K562 (cell line): Measurements from ENCODE around the gene MEX3C. TPM values are rescaled to one million over a fixed set of nuclear protein-coding genes. Genes with fewer than 3 reads are reported as not detected.

Experiments
- ATF7 ChIP-seq: fragments of 450-650 bp; IDR thresholded peaks from 2 replicates; pipeline ENCODE4 v1.7.1; 2014; ENCODE audit warnings: mild to moderate bottlenecking, moderate library complexity
- BRF1 ChIP-seq: IDR thresholded peaks from 3 replicates; pipeline ENCODE4 v1.6.1; 2011; ENCODE audit warnings: borderline replicate concordance, mild to moderate bottlenecking; ENCODE audit not compliant: insufficient read length; ENCODE audit errors: extremely low read depth
- CSDE1 ChIP-seq, 2 experiments: fragments of 450-650 bp; IDR thresholded peaks; 2 replicates each; pipeline ENCODE4 v1.6.1; 2016; ENCODE audit warnings: mild to moderate bottlenecking in 1 of 2
- ESRRB ChIP-seq: fragments of 250-450 bp; sonication (Bioruptor Pico); IDR thresholded peaks from 2 replicates; pipeline ENCODE4 v1.5.0; 2020; ENCODE audit warnings: mild to moderate bottlenecking, moderate library complexity, borderline replicate concordance
- LCOR ChIP-seq: sonication (generic); formaldehyde crosslinking; IDR thresholded peaks from 2 replicates; pipeline ENCODE4 v1.8.0; 2022; ENCODE audit warnings: mild to moderate bottlenecking, missing genetic modification reagents
- MCM3 ChIP-seq: fragments of 450-650 bp; IDR thresholded peaks from 2 replicates; pipeline ENCODE4 v1.6.1; 2016
- NONO ChIP-seq, 2 experiments: fragments of 200-400 bp in 1 of 2; fragments of 450-650 bp in 1 of 2; formaldehyde crosslinking in 1 of 2; IDR thresholded peaks; 2 replicates each; pipeline ENCODE4 v1.6.1; 2017; ENCODE audit warnings: low read depth in 2 of 2, mild to moderate bottlenecking in 2 of 2, moderate library complexity in 2 of 2, low read length in 1 of 2
- PHF8 ChIP-seq: fragments of 200-600 bp; sonication (generic); IDR thresholded peaks from 2 replicates; pipeline ENCODE4 v1.6.1; 2012; ENCODE audit warnings: mixed run types, mild to moderate bottlenecking, inconsistent platforms, low read length, moderate library complexity, borderline replicate concordance
- SNAPC5 ChIP-seq: fragments of 250-450 bp; sonication (Bioruptor Pico); IDR thresholded peaks from 2 replicates; pipeline ENCODE4 v1.8.0; 2021; ENCODE audit warnings: moderate library complexity, mild to moderate bottlenecking, inconsistent platforms
- TRIM24 ChIP-seq, 2 experiments: fragments of 450-650 bp; IDR thresholded peaks; 2 replicates each; pipeline ENCODE4 v1.6.1; 2016
- ZC3H8 ChIP-seq: fragments of 450-650 bp; IDR thresholded peaks from 2 replicates; pipeline ENCODE4 v1.6.1; 2017
- ZFX ChIP-seq: sonication (generic); formaldehyde crosslinking; IDR thresholded peaks from 2 replicates; pipeline ENCODE4 v1.8.0; 2022; ENCODE audit warnings: mild to moderate bottlenecking, missing genetic modification reagents, moderate library complexity
- ZNF277 ChIP-seq: fragments of 250-450 bp; sonication (Bioruptor Pico); IDR thresholded peaks from 2 replicates; pipeline ENCODE4 v1.8.0; 2022; ENCODE audit warnings: inconsistent platforms, mild to moderate bottlenecking, moderate library complexity, borderline replicate concordance
- polyA plus RNA-seq, 8 experiments: library from polyadenylated mRNA; depleted of rRNA in 4 of 8; stranded (reverse) in 5 of 8; unstranded in 3 of 8; fragments of >200 nt; fragmentation: Nextera tagmentation in 2 of 8; fragmentation: Illumina TruSeq in 1 of 8; extraction: Ambion mirVana in 2 of 8; extraction: Trizol in 1 of 8; gene quantifications; 2 replicates each; pipeline versions ENCODE4 v1.2.1 to v1.2.3, GENCODE V29; 2011 to 2014; ENCODE audit warnings: inconsistent platforms in 1 of 8, missing spikeins in 1 of 8
- total RNA-seq, 7 experiments: library from RNA; depleted of rRNA in 6 of 7; stranded (reverse); fragments of >200 nt in 6 of 7; fragmentation: Illumina TruSeq in 2 of 7; extraction: Trizol in 2 of 7; gene quantifications; 2 replicates each; pipeline versions ENCODE4 v1.2.1 to v1.2.3, GENCODE V29; 2011 to 2021; ENCODE audit warnings: low replicate concordance in 1 of 7
- TF ChIP-seq, protein P1 (sequence below): fragments of 450-650 bp; formaldehyde crosslinking; IDR thresholded peaks from 2 replicates; pipeline ENCODE4 v1.4.0; 2020; ENCODE audit warnings: mild to moderate bottlenecking, moderate library complexity
- TF ChIP-seq, protein P2 (sequence below): fragments of 250-450 bp; sonication (Bioruptor Pico); IDR thresholded peaks from 2 replicates; pipeline ENCODE4 v1.6.1; 2021; ENCODE audit warnings: mild to moderate bottlenecking
- TF ChIP-seq, protein P3 (sequence below): fragments of 250-450 bp; sonication (Bioruptor Pico); IDR thresholded peaks from 2 replicates; pipeline ENCODE4 v1.4.0; 2020; ENCODE audit warnings: borderline replicate concordance

The MEX3C gene
- total and polyA plus RNA-seq, 9 of the 15 experiments (the other 6 are each of a cell fraction or from before 2014, with no cell fraction given) = 2.4 to 14.2 (median 10.6) TPM

DNA sequence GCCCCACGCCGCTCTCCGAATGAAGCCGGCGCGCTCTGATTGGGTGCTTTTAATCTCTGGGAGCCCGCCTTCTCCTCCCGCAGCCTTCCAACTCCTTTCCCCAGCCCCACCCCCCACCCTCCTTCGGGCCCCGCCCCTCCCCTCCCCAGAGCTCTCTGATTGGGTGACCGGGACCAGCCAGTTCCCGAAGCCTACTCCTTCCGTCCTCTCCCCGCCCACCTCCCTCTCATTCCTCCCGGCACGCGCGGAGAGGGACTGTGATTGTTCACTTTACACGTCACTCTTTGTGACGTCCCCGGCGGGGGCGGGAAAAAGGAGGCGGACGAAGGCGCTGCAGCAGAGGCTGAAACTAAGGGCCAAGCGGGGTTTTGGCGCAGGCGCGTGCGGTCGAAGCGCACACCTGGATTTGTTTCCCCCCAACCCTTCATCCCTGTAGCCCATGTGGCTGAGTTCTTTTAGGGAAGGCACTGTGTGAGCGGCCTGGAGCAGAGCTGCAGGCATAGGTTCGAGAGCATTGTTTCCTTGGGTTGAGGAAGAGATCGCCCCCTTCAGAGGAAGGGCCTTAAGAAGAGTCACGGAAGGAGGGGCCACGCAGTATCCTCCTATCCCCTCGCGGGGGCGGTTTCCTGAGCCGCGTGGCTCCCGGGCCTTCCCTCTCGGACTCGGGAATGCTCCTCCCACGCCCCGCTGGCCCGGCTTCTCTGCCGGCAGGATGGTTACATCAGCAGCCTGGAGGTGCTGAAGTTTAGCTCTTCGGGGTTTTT lies at the start of gene MEX3C (continued):
- no peak for TF ChIP-seq ZNF277 (CRISPR knock-in tag)
- TF ChIP-seq CSDE1 (IDR thresholded peaks at IDR 0.05) = no peak
- TF ChIP-seq NONO (IDR thresholded peaks at IDR 0.05; ENCODE audit: low read depth in 2 of 2, low read length in 1 of 2) = no peak
- TF ChIP-seq ZFX (CRISPR knock-in tag) = peak; percentile 85
- no peak for TF ChIP-seq MCM3
- no peak for TF ChIP-seq BRF1
- peak; percentile 73 for TF ChIP-seq PHF8
- TF ChIP-seq ESRRB (CRISPR knock-in tag) = no peak
- peak; percentile 35 to 68; a peak in 3 of 4 replicates for TF ChIP-seq TRIM24 (IDR thresholded peaks at IDR 0.05)
- TF ChIP-seq SNAPC5 (CRISPR knock-in tag) = no peak
- peak; percentile 84; the same call in 1 of the 2 replicates for TF ChIP-seq LCOR (CRISPR knock-in tag)
- TF ChIP-seq ZC3H8 = no peak
- TF ChIP-seq, protein P1, sequence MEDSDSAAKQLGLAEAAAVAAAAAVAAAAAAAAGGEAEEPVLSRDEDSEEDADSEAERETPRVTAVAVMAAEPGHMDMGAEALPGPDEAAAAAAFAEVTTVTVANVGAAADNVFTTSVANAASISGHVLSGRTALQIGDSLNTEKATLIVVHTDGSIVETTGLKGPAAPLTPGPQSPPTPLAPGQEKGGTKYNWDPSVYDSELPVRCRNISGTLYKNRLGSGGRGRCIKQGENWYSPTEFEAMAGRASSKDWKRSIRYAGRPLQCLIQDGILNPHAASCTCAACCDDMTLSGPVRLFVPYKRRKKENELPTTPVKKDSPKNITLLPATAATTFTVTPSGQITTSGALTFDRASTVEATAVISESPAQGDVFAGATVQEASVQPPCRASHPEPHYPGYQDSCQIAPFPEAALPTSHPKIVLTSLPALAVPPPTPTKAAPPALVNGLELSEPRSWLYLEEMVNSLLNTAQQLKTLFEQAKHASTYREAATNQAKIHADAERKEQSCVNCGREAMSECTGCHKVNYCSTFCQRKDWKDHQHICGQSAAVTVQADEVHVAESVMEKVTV (CRISPR knock-in tag) = no peak
- TF ChIP-seq ATF7 = peak; percentile 78; the same call in 1 of the 2 replicates
- TF ChIP-seq, protein P2, sequence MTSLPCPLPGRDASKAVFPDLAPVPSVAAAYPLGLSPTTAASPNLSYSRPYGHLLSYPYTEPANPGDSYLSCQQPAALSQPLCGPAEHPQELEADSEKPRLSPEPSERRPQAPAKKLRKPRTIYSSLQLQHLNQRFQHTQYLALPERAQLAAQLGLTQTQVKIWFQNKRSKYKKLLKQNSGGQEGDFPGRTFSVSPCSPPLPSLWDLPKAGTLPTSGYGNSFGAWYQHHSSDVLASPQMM (CRISPR knock-in tag) = no peak
- TF ChIP-seq, protein P3, sequence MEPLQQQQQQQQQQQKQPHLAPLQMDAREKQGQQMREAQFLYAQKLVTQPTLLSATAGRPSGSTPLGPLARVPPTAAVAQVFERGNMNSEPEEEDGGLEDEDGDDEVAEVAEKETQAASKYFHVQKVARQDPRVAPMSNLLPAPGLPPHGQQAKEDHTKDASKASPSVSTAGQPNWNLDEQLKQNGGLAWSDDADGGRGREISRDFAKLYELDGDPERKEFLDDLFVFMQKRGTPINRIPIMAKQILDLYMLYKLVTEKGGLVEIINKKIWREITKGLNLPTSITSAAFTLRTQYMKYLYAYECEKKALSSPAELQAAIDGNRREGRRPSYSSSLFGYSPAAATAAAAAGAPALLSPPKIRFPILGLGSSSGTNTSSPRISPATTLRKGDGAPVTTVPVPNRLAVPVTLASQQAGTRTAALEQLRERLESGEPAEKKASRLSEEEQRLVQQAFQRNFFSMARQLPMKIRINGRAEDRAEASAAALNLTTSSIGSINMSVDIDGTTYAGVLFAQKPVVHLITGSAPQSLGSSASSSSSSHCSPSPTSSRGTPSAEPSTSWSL (CRISPR knock-in tag) = no peak
